HG03175 (cell line): ENCODE measurements around the gene OPCML.

ENCODE experiments used
- ATAC-seq: cut with Tn5 transposase; IDR thresholded peaks from one replicate; pipeline ENCODE4 v1.9.1; 2021; ENCODE audit warnings: mild to moderate bottlenecking, moderate library complexity; ENCODE audit not compliant: unreplicated experiment

OPCML gene

DNA sequence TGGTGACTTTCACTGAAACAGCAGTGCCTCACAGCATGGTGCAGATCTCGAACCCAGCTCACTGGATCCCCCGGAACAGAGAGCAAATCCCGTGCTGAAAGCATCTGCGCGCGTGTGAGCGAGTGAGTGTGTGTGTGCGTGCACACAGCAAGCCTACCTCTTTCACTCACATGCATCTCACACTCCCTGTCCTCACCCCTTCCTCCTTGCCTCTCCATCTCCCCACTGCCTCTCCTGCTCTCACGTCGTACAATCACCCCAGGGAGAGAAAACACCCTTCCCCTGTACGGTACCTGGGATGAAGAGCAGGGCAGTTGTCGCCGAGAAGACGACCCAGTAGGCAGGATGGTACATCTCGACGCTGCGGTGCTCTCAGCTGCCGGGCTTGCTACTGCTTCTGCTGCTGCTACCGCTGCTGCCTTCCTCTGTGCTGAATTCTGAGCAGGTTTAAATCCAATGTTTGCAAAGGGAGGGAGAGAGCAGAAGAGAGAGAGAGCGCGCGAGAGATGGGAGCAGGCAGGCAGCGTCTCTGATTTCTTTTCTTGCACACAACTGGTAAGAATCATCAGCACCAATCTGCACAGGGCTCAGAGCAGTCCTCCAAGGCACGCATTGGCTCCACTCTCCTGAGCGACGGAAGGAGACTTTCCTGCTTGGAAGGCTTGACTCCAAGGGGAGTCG, at the start of gene OPCML:
TSS of gene OPCML (minus strand) at position 531 of the 681 bp plus-strand sequence.
- no peak for ATAC-seq

DNA sequence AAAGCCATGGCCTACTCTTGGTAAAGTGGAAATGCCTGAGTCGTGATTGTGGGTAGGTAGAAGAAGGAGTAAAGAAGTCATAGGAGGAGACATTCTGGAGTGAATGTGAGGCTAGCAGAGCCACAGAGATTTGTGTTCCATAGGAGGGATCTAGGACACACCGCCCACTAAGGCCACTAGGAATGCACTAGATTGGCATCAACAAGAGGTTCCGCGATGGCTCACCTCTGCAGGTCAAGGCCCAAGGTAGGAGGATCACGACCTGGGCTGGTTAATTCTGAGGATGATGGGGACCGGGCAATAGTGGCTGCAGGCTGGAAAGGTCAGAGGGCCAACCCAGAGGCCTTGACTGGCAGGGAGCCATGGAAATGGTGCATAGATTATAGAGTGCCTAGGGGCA, 48.8 kb upstream of the OPCML start:
- no peak for ATAC-seq

DNA sequence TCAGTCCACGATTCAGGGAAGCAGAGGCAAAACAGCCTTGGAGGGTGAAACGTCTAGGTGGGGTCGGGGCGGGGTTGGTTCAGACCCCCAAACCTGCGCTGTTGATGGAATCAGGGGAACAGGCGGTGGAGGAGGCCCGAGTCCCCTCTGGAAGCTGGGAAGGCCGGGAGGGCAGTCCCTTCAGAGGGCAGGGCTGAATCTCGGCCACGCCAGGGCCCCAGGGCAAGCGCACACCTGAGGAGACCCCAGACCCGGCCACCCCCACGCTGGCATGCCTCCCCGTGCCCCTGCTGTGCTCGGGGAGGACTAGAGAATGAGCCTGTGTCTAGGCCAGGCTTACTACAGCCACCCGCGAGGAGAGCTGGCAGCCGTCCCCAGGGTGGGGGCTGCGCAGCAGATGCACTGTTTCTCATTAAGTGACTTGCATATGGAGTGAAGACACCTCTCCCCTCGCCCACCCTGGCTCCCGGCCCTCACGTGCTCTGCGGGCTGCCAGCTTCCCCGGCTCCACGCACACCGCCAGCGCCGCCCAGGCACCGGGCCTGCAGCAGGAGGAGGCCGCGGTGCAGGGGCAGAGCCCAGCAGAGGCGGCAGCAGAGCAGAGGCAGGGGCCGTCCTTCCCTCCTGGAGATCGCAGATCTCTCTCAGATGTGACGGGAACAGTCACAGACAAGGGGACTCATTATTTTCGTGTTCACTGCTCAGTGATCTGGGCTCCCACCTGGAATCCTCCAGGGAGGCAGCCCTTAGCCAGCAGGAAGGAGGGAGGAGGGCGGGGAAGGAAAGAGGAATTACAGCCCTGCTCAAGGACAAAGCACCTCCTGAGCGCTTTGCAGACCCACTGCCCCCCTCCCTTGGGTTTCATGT, 47.1 kb upstream of the OPCML start:
- no peak for ATAC-seq

DNA sequence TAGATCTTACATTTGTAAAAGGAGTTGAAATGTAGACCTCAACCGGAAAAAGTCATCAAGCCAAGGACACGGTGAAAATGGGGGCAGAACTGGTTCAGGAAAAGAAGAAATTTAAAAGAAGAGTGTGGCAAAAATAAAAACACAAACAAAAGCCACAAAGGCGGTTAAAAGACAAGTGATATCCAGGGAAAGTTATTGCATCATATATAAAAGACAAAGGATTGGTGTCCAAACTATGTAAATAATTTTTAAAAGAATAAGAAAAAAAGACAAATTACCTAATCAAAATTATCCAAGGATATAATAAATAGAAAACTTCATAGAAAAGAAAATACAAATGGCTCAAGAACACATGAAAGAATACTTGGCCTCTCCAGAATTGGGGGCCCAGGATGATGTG, 45.1 kb upstream of the OPCML start:
- ATAC-seq, result no peak

DNA sequence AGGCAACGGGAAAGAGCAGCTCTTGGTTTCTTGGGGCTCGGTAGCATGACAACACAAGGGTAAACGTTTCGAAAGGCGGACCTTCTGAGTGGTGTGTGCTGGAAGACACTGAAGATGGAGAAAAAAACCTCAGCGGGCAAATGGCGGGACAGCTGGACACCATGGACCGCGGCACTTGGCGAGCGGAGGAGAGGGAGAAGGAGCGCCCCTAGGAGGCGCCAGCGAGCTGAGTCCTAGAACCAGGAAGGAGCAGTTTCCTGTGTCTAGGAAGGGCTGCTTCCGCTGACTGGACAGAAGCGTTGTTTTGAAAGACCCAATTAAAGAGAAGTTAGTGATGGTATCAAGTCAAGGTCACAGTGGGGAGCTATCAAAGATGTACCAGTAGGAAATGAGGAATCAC, 44.0 kb upstream of the OPCML start:
- no peak for ATAC-seq

DNA sequence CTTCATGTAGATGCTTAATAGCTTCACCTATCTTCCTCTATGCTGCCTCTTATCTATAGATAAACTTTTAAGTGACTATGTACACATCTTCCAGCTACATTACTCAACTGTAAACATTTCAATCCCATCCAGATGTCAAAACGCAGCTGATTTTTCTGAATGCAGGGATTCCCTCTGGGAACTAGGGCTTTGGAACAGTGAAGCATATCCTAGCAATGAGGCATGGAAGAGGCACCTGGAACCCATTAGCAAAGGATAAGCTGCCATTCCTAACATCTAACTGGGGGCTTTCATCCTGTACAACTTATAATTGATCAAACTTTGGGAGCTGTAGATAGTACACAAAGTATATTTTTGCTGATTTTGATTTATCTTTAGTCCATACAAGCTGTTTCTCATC, 40.8 kb upstream of the OPCML start:
- ATAC-seq, result no peak

DNA sequence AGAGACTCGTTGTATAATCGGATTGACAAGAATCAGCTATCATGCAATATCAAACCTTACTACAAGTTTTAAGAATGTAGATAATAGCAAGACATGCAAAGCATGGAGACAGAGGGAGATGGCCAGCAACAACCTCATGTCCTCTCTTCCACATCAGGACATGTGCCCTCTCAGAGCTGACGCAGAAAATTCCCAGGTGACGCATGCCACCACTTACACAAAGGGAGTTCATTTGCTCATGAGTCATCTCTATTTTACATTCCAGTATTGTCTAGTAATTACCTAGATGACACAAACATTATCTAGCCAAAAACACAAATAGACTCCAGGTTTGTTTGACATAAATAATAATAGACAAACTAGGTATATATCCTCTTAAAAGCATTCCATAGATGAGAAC, 38.1 kb upstream of the OPCML start:
- no peak for ATAC-seq

DNA sequence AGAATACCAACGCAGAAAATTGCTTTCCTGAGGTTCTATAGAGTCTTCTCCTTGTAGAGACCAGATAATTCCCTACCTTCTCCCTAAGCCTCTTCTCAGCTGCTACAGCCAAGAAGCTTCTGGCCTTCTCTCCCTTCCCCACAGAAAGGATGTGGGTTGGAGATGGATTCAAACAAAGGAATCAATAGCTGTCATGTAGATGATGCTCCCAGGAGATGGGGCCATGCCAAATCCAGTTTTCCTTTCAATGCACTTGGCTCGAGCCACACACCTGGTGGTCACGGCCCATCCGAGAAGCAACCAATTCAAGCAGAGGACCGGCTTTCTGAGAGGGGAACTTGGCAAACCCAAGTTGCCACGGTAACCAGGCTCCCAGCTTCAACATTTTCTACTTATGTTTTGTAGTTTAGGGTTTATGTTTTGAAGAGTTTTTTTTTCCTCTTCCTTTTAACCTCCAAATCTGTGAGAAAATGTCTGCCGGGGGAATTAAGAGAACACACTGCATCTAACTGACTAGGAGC, 31.3 kb upstream of the OPCML start:
- no peak for ATAC-seq

DNA sequence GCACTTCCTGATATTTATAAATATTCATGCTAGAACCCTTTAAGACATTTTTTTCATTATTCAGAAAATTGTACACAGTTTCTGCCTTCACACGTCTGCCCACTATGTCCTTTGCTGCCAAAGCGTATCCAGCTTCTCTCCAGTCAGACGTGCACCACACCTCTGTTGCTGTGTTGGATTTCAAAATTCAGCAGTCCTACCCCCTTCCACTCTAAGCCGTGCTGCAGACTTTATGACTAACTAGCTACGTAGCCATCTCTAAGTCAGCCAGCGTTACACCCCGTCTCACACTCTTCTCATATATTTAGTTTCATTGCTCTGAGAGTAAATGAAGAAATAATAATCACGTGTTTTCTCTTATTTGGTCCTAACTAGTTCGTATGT, 28.2 kb upstream of the OPCML start:
- ATAC-seq, result no peak

DNA sequence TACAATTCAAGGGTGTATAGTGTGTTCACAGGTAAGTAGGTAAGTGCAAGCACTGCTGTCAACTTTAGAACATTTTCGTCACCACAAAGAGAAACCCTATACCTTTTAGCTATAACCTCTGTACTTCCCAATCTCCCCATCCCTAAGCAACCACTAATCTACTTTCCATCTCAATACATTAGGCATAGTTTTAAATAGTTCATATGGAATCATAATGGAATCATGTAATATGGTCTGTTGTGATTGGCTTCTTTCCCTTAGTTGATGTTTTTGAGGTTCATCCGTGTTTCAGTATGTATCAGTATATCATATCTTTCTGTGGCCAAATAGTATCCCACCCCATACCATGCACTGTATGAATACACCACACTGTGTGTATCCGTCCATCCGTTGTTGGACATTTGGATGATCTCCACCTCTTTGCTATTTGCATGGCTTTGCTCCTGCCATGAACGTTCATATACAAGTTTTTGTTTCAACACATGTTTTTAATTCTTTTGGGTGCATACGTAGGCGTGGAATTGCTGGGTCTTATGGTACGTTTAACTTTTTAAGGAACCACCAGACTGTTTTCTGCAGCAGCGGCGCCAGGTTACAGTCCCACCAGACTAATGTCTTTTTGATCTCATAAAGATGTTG, 27.7 kb upstream of the OPCML start:
- no peak for ATAC-seq

DNA sequence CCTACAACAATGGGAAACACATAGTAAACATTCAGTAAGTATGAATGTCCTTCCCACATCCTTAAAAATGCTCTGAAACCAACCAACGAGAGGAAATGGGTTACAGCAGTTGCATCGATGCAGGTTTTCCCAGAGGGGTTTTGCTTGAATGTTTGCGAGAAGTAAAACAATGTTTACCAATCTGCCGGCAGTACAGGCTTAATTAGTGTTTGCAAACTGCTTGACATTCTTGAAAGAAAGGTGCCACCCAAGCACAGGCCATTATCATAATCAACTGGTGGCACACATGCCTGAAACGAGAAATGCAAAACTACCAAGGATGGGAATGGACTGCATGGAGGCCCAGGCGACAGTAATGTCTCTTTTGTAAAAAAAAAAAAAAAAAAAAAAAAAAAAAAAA, 27.1 kb upstream of the OPCML start:
- ATAC-seq, result no peak

DNA sequence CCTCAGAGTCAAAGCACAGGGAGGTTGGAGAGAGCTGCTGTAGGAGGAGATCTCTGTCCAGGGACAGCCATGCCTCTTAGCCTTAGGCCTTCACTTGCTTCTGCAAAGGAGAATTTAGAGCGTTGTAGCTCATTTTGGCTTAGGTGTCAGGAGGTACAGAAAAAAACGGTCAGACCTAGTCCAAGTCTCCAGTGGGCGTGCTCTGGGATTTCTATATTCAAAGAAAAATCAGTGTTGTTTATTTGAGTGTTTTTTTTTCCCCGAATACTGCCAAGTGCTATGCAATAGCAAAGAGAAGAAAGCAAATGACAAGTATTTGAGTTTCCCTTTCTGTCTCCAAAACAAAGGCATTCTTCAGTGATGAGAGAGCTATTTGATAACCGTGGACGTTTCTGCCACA, 22.7 kb upstream of the OPCML start:
- ATAC-seq, result no peak

DNA sequence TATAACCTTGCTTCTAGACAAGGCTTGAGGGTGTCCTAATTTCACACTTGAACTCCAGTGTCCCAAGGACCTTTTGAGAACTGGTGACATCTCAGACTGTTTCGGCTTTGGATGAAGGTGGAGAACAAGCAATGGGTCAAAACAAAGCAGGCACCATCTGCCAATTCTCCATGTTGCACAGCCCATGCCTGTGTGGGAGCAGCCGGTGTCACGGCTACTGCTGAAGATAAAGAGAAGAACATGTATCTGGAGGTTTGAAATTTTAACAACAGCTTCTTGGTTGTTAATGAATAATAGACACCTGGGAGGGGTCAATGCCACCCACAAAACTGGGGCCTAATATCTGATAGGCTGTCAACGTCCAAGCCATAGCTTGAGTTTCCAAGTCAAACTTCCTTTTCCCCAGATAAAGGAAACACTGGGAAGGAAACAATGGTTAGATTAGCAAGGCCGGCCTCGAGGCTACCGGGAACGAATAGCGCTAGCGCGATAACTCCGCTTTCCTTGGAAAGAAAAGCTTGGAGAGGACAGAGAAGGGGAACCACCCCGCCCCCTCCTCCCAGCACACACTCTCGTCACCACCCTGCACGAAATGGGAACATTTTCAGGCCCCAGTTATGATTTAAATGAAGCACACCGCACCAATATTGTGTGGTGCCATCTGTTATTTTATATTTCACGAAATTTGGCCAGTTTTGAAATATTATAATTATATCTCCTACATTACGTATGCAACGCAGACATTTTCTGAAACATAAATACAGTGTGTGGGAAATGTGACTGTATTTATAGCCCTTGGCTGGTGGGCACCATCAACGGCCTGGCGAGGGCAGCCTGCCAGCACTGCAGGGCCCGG, 21.8 kb upstream of the OPCML start:
- ATAC-seq, result no peak

DNA sequence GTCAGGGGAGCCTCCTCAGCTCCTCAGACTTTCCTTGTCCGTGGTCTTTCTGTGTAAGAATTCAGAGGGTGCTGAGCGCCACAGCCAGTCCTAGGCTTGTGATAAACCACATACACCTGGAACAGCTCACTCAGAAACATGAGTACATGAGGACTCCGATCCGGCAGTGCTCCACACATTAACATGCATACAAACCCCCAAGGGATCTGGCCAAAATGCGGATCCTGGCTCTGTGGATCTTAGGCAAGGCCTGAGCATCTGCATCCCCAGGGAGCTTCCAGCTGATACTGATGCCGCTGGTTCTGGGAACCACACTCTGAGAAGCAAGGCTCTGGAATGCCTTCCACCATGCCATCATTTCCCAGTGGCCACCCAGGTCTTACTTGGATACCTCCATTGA, 20.6 kb upstream of the OPCML start:
- ATAC-seq, result no peak

DNA sequence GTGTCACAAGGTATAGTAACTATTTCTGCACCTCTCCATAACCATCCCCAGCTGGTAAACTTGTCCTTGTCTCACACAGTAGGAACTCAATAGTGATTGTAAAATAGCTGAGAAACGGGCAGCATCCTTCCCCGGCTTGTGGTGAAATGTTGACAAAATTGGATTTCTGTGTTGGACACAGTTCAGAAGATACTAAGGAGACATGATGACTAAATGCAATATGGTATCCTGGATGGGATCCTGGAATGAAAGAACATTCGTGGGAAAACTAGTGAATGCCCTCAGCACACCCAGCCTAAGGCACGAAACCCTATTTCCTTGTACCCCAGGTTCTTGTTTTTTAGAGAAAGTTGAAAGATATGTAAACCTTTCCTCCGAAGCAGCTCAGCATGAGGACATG, 18.8 kb upstream of the OPCML start:
- no peak for ATAC-seq

DNA sequence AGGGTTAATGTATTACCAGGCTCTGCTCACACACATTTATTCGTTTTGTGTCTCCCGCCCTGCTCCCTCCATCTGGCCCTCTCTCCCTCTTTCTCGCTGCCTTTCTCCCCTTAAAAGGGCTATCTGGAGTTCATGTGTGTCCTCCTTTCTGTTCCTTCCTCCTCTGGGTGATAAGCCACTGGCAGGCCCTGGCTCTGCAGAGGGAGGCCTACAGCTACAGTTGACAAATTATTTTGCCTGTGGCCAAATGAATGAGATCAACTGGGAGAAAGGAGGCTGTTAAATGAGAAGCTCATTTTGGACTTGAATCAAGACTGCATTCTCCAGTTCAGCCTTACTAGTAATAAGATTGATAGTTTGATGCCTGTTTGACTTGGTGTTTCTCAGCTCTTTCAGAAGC, 17.5 kb upstream of the OPCML start:
- no peak for ATAC-seq

DNA sequence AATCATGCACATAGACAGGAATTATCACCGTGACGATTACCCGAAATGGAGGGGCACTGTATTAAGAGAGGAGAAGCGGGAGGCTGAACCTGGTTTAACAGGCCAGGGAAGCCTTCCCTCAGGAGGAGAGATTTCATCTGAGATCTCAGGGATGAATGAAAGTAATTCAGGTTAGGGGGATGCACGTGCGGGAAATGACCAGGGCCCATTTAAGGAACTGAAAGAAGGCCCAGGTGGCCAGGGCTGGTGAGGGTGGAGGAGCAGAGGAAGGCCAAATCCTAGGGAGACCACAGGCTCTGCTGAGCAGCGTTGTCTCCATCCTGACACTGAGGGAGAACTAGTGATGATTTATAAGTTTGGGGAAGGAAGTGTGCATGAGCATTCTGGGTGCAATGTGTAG, 16.3 kb upstream of the OPCML start:
- ATAC-seq, result no peak

DNA sequence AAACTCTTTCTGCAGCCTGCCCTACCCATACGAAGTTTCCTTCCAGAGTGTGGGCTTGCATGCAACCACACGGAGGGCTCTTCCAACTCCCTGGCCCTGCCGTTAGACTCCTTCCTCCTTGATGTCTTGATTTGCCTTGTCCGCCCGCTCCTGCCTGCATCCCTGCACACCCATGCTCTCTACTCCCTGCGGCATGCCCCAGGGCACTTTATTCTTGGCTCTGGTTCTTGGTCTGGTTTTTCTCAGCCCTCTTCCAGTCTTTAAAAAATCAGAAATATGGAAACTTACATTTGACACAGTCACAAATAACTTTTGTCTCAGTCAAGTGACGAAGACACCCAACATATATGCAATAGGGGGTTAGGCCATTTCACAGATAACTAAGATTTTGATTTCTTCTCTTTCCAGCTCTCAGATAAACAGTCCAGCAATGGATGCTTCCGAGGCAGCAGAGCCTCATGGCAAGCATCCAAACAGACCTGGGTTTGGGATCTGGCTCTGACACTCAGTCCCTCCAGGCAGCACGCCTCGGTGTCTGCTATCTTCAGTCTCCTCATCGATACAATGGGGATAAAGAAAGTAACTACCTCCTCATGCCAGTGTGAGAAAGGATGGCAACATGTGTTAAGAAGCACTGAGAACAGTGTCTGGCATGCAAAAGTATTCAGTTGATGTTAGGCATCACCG, 15.7 kb upstream of the OPCML start:
- ATAC-seq, result no peak

DNA sequence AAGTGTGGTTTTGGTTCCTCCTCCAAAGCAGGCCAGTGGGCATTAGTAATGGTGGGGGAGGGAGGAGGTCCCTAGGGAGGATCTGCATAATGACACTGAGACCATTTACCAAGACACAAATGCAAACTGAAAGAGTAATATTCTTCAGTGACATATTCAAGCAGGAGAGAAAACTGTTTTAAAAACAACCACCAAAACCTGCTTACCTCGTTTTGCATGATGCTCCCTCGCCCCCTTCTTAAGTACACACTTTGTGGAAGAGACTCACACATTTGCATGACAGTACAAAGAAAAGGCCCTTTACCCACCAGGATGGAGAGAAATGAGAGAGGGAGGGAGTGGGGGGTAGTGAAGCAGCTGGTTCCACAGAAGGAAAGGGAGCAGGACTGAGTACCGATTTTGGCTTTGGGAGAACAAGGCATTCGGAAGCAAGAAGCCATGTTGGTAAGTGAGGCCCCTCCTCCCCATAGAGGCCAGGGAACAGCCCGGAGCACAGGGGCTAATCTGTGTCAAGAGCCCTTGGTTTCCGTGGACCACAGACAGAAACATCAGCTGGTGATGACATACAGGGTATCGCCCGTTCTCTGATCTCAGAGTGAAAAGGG, 13.0 kb upstream of the OPCML start:
- no peak for ATAC-seq

DNA sequence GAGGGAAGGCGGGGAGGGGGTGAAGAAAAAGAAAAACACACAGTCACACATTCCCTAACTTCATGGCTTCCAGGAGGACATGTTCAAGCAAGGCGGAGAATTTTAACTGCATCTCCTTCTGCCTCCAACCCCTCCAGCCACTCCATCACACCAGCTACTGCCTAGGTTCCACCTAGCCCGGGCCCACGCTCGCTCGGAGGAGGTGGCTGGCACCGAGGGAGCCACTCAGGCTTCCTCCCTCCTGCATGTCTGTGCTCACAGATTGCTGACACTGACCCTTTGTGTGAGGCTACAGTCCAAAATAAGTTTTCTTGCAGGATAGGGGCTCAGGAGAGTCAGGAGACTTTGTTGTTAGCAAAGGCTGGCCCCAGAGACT, 9.4 kb upstream of the OPCML start:
- no peak for ATAC-seq
